ENCODE data around the gene CPM. TPM values are rescaled to one million over a fixed set of nuclear protein-coding genes. Genes with fewer than 3 reads are reported as not detected.

The CPM gene
- total and polyA plus RNA-seq, 10 of the 15 experiments (the other 5 are each of a cell fraction or from before 2014, with no cell fraction given) = 0.06 to 1.7 (median 0.41) TPM

DNA sequence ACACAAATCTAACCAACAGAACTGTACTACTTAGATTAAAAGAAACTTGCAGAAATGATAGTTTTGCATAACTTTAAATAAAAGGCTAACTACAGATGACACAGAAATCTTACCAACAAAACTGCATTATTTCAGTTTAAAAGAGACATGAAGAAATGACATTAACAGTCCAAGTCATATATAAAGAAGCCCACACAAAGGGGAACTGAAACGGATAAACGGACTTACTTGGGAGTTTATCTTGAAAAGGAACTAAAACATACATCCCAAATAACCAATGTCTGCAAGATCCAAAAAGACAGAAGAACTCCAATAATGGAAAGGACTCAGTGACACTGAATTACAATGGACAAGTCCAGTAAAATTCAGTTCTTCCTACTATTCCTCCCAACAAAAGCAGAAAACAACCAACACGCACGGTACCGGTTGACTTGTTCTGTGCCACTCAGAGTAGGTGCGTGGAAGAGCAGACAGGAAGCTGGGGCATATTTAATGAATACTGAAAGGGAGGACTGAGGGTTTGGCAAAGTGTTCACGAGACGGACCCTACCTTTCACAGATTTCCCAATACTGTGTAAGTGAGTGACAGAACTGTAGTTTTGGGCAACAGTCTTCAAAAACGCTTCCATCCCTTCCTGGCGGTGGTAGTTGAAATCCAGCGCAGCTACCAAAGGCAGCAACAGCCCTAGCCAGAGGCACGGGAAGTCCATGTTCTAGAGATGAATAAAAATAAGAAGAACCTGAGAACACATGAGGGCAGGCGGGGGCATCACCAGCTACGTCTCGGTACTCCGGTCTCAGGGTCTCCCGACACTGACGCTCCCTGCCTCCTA lies 627 bp downstream of the CPM start (continued):
- TF ChIP-seq SMAD5 (IDR thresholded peaks at IDR 0.05; ENCODE audit: low read depth) = no peak

DNA sequence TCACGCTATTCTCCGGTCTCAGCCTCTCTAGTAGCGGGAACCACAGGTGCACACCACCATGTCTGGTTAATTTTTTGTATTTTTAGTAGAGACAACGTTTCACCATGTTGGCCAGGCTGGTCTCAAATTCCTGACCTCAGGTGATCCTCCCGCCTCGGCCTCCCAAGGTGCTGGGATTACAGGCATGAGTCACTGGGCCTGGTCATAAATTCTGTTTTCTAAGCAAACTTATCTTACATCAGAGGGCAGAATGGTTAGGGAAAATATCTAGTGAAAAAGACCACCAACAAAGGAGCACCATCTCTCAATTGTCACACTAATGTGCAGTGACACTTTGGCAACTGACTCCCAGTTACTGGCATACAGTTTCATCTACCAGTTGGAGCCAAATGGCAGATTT lies 2.8 kb downstream of the CPM start:
- peaks cover 1% of the 10 kb centered on the region; the same call in 1 of the 3 replicates for H3K9me3 ChIP-seq (replicated peaks; ENCODE audit: control insufficient read depth, insufficient read depth, low read length)
- CTCF ChIA-PET = no interaction called here
- ATAC-seq (no peak), FAIRE-seq (no peak), DNase-seq (ENCODE audit: low read depth, low spot score) (no peak)
- POLR2A ChIA-PET = no interaction called here
- WGBS (ENCODE audit: insufficient coverage, insufficient replicate concordance, low lambda C conversion rate, missing lambda C conversion rate) = 62% methylated on average over 6 of the region's 6 CpGs
- SMC1A ChIA-PET (ENCODE audit: uncharacterized antibody, unreplicated experiment) = no interaction called here
- TF ChIP-seq GABPA (IDR thresholded peaks at IDR 0.05; ENCODE audit: low read depth) = no peak
- no peak for TF ChIP-seq ZNF384 (IDR thresholded peaks at IDR 0.05; ENCODE audit: borderline replicate concordance, low read depth, low read length)
- TF ChIP-seq SPI1 (IDR thresholded peaks at IDR 0.05; ENCODE audit: borderline replicate concordance, insufficient read depth, low read depth, low read length) = no peak
- no peaks in the 10 kb centered on the region for H4K20me1 ChIP-seq (ENCODE audit: control insufficient read depth, insufficient read depth)
- BruUV-seq (replicated peaks) = no TSS peak
- H3K79me2 ChIP-seq (ENCODE audit: control insufficient read depth, insufficient read depth, low read length) = no peaks in the 10 kb centered on the region
- H2AFZ ChIP-seq (ENCODE audit: control insufficient read depth, low read depth, low read length) = no peak overlapping the region
- H3K27ac ChIP-seq (ENCODE audit: control insufficient read depth, insufficient read depth) = no peak overlapping the region
- H3K4me1 ChIP-seq (ENCODE audit: control insufficient read depth, insufficient read depth, low read length) = peaks cover 13% of the 10 kb centered on the region
- intact Hi-C loops (cut with micrococcal nuclease; ENCODE audit: unreplicated experiment) = no loop called here
- no peak overlapping the region for H3K4me3 ChIP-seq
- in situ Hi-C loops (cut with MboI) = no loop called here
- no peaks in the 10 kb centered on the region for H3K36me3 ChIP-seq (ENCODE audit: control insufficient read depth in 2 of 2, insufficient read depth in 2 of 2, low read length in 1 of 2)
- H3K27me3 ChIP-seq (replicated peaks in 1 of 2; ENCODE audit: control insufficient read depth in 2 of 2, insufficient read depth in 2 of 2, low read length in 1 of 2) = peaks cover 1 to 5% of the 10 kb centered on the region in 2 experiments; a peak in 2 of 4 replicates
- H3K4me2 ChIP-seq (ENCODE audit: control insufficient read depth, insufficient read depth) = no peak overlapping the region
- RAD21 ChIA-PET (ENCODE audit: unreplicated experiment) = no interaction called here
- H3K9ac ChIP-seq (ENCODE audit: control insufficient read depth, insufficient read depth, low read length) = no peak overlapping the region

GRCh38 chr12:68924546-68924945 lies 8.4 kb downstream of the CPM start:
- no peak for DNase-seq (ENCODE audit: low read depth, low spot score)
- Histone ChIP-seq H3K4me1 (ENCODE audit: control insufficient read depth, insufficient read depth, low read length) (no peaks in the 10 kb centered on the region), H3K4me3 (no peak overlapping the region), H3K27ac (ENCODE audit: control insufficient read depth, insufficient read depth) (no peak overlapping the region), H3K79me2 (ENCODE audit: control insufficient read depth, insufficient read depth, low read length) (no peaks in the 10 kb centered on the region), H3K27me3 (replicated peaks in 1 of 2; ENCODE audit: control insufficient read depth in 2 of 2, insufficient read depth in 2 of 2, low read length in 1 of 2) (no peaks in the 10 kb centered on the region), H3K9ac (ENCODE audit: control insufficient read depth, insufficient read depth, low read length) (no peak overlapping the region), H3K36me3 (ENCODE audit: control insufficient read depth in 2 of 2, insufficient read depth in 2 of 2, low read length in 1 of 2) (no peaks in the 10 kb centered on the region), H3K9me3 (replicated peaks; ENCODE audit: control insufficient read depth, insufficient read depth, low read length) (no peaks in the 10 kb centered on the region), H4K20me1 (ENCODE audit: control insufficient read depth, insufficient read depth) (no peaks in the 10 kb centered on the region), H3K4me2 (ENCODE audit: control insufficient read depth, insufficient read depth) (no peak overlapping the region), H2AFZ (ENCODE audit: control insufficient read depth, low read depth, low read length) (no peak overlapping the region)
- no peak for ATAC-seq
- POLR2A ChIA-PET = no interaction called here
- TF ChIP-seq, protein P1, sequence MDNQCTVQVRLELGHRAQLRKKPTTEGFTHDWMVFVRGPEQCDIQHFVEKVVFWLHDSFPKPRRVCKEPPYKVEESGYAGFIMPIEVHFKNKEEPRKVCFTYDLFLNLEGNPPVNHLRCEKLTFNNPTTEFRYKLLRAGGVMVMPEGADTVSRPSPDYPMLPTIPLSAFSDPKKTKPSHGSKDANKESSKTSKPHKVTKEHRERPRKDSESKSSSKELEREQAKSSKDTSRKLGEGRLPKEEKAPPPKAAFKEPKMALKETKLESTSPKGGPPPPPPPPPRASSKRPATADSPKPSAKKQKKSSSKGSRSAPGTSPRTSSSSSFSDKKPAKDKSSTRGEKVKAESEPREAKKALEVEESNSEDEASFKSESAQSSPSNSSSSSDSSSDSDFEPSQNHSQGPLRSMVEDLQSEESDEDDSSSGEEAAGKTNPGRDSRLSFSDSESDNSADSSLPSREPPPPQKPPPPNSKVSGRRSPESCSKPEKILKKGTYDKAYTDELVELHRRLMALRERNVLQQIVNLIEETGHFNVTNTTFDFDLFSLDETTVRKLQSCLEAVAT (IDR thresholded peaks at IDR 0.05) = no peak
- no peak for TF ChIP-seq GABPA (IDR thresholded peaks at IDR 0.05; ENCODE audit: low read depth)
- TF ChIP-seq, protein P2, sequence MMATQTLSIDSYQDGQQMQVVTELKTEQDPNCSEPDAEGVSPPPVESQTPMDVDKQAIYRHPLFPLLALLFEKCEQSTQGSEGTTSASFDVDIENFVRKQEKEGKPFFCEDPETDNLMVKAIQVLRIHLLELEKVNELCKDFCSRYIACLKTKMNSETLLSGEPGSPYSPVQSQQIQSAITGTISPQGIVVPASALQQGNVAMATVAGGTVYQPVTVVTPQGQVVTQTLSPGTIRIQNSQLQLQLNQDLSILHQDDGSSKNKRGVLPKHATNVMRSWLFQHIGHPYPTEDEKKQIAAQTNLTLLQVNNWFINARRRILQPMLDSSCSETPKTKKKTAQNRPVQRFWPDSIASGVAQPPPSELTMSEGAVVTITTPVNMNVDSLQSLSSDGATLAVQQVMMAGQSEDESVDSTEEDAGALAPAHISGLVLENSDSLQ (IDR thresholded peaks at IDR 0.05) = no peak
- no peak for TF ChIP-seq SREBF2 (IDR thresholded peaks at IDR 0.05; ENCODE audit: low read length)
- TF ChIP-seq, protein P3, sequence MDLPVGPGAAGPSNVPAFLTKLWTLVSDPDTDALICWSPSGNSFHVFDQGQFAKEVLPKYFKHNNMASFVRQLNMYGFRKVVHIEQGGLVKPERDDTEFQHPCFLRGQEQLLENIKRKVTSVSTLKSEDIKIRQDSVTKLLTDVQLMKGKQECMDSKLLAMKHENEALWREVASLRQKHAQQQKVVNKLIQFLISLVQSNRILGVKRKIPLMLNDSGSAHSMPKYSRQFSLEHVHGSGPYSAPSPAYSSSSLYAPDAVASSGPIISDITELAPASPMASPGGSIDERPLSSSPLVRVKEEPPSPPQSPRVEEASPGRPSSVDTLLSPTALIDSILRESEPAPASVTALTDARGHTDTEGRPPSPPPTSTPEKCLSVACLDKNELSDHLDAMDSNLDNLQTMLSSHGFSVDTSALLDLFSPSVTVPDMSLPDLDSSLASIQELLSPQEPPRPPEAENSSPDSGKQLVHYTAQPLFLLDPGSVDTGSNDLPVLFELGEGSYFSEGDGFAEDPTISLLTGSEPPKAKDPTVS (IDR thresholded peaks at IDR 0.05; ENCODE audit: low read depth, low read length) = no peak
- BruUV-seq (replicated peaks) = no TSS peak
- in situ Hi-C loops (cut with MboI) = no loop called here
- SMC1A ChIA-PET (ENCODE audit: uncharacterized antibody, unreplicated experiment) = no interaction called here
- 91% methylated on average over 4 of the region's 4 CpGs for WGBS (ENCODE audit: insufficient coverage, insufficient replicate concordance, low lambda C conversion rate, missing lambda C conversion rate)
- RAD21 ChIA-PET (ENCODE audit: unreplicated experiment) = interaction anchor here (1.3 to 2.2 kb wide), 2 partner anchors 25 to 28 kb away, joined by 3 to 7 read pairs; no protein-coding TSS in a partner anchor
- intact Hi-C loops (cut with micrococcal nuclease; ENCODE audit: unreplicated experiment) = no loop called here
- no peak for FAIRE-seq
- CTCF ChIA-PET = no interaction called here

Measured in GM12878 (cell line).